Measurements from ENCODE around the gene GLIS1. TPM values are rescaled to one million over a fixed set of nuclear protein-coding genes. Genes with fewer than 3 reads are reported as not detected.

The GLIS1 gene
- total RNA-seq, 2 donors from 2014 or later, result 0.16 TPM; not detected in 1

DNA sequence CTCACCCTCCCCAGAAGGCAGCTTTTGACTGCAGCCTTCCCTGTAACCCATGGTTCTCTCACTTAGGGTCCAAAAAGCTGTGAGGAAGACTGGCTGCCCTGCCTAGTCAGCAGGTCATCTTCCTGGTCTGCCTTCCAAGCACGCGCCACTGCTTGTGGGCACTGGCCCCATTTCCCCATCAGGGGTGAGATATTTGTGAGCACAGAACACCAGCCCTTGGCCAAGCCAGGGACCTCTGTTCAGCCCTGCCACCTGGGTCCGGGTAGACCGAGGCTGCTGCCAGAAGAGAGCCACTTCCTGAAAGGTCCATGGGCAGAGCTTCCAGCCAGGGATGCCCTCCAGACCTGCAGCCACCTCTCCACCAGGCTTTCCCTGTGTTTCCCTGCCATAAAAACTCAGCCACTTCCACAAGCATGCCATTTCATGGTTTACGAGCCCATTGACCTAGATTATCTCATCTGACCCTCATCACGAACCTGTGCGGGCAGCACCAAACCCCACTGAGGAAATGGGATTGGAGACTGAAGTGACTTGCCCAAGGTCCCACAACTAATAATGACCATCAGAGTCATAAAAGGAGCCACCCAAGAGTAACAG lies 40.5 kb downstream of the GLIS1 start:
- TF ChIP-seq, protein P1, sequence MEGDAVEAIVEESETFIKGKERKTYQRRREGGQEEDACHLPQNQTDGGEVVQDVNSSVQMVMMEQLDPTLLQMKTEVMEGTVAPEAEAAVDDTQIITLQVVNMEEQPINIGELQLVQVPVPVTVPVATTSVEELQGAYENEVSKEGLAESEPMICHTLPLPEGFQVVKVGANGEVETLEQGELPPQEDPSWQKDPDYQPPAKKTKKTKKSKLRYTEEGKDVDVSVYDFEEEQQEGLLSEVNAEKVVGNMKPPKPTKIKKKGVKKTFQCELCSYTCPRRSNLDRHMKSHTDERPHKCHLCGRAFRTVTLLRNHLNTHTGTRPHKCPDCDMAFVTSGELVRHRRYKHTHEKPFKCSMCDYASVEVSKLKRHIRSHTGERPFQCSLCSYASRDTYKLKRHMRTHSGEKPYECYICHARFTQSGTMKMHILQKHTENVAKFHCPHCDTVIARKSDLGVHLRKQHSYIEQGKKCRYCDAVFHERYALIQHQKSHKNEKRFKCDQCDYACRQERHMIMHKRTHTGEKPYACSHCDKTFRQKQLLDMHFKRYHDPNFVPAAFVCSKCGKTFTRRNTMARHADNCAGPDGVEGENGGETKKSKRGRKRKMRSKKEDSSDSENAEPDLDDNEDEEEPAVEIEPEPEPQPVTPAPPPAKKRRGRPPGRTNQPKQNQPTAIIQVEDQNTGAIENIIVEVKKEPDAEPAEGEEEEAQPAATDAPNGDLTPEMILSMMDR (IDR thresholded peaks at IDR 0.05), result no peak
- no peak overlapping the region for H3K27ac ChIP-seq
- intact Hi-C loops (cut with DNase I), result no loop called here

GRCh38 chr1:53697721-53698383 lies 41.1 kb downstream of the GLIS1 start:
- H3K9me3 ChIP-seq, result no peaks in the 10 kb centered on the region
- TF ChIP-seq, protein P1 (IDR thresholded peaks at IDR 0.05), result no peak
- no peak overlapping the region for H3K4me3 ChIP-seq
- H3K36me3 ChIP-seq, result no peaks in the 10 kb centered on the region
- intact Hi-C loops (cut with DNase I), result no loop called here
- H3K27ac ChIP-seq, result no peak overlapping the region
- H3K4me1 ChIP-seq, result no peaks in the 10 kb centered on the region
- H3K27me3 ChIP-seq, result no peaks in the 10 kb centered on the region
- DNase-seq, result no peak
- H3K9ac ChIP-seq (ENCODE audit: low read depth in 2 of 2, low read length in 2 of 2), result no peak overlapping the region

More for the DNA sequence above, 40.5 kb downstream of the GLIS1 start:
- H3K27me3 ChIP-seq, result no peaks in the 10 kb centered on the region
- H3K4me1 ChIP-seq, result no peaks in the 10 kb centered on the region
- H3K9ac ChIP-seq (ENCODE audit: low read depth in 2 of 2, low read length in 2 of 2), result no peak overlapping the region
- no peak overlapping the region for H3K4me3 ChIP-seq
- no peaks in the 10 kb centered on the region for H3K9me3 ChIP-seq
- no peak for DNase-seq
- H3K36me3 ChIP-seq, result no peaks in the 10 kb centered on the region

DNA sequence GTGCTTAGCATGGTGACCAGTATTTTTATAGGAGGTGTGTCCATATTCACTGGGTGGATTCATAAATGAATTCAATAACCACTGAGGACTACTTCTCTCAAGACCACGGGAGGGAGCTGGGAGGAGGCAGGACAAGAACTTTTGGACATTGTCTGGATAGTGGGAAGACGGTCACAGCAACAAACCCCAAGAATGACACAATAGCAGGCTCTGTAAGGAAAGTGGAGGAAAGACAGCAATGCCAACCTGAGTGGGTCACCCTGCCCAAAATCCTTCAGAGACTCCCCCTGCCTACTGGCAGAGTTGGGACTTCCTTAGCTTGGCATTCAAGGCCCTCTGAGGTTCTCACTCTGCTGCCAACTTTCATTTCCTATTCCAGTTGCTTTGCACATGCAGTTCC lies 42.0 kb downstream of the GLIS1 start:
- TF ChIP-seq, protein P1 (IDR thresholded peaks at IDR 0.05), result no peak
- no peak overlapping the region for H3K4me3 ChIP-seq

DNA sequence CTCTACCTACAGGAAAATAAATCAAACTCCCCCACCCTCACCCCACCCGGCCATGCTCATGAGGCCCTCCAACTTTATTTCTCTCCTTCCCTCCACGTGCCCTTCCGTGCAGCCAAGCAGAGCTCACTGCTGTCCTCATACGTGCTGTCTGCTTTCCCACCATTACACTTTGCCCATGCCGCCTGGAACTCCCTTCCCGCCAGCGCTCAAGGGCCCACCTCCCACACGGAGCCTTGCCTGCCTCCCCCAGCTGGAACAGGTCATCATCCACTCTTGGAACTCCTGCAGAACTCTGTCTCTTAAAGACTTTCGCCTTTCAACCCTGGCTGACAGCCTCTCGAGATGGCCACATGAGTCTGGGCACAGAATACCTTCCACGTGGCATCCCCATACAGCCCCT lies 42.4 kb downstream of the GLIS1 start:
- DNase-seq, result no peak
- Histone ChIP-seq H3K27ac (no peak overlapping the region), H3K36me3 (no peaks in the 10 kb centered on the region), H3K4me1 (no peaks in the 10 kb centered on the region), H3K9ac (ENCODE audit: low read depth in 2 of 2, low read length in 2 of 2) (no peak overlapping the region), H3K27me3 (no peaks in the 10 kb centered on the region), H3K4me3 (no peak overlapping the region), H3K9me3 (no peaks in the 10 kb centered on the region)
- TF ChIP-seq, protein P1 (IDR thresholded peaks at IDR 0.05), result no peak
- intact Hi-C loops (cut with DNase I), result no loop called here

More for the DNA sequence above, 42.0 kb downstream of the GLIS1 start:
- H3K9me3 ChIP-seq, result no peaks in the 10 kb centered on the region
- H3K36me3 ChIP-seq, result no peaks in the 10 kb centered on the region
- H3K27ac ChIP-seq, result no peak overlapping the region
- H3K9ac ChIP-seq (ENCODE audit: low read depth in 2 of 2, low read length in 2 of 2), result no peak overlapping the region
- DNase-seq, result no peak
- H3K27me3 ChIP-seq, result no peaks in the 10 kb centered on the region
- intact Hi-C loops (cut with DNase I), result no loop called here
- H3K4me1 ChIP-seq, result no peaks in the 10 kb centered on the region

DNA sequence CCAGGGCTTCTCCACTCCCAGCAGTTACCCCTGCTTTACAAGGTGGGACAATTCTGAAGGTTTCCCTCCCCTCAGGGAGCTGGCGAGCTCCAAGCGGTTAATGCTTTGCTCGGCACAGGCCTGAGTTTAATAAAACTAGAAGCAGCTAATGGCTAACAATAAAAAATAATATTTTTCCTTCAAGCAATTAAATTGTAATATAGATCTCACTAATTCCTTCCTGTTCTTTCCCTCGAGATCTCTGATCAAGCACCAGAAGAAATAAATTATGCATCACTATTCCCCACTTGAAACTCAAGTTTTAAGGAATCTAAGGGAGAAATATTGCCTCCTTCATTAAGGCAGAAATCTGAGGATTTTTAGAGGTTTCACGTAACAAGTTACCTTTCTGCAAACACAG lies 42.9 kb downstream of the GLIS1 start:
- TF ChIP-seq, protein P1 (IDR thresholded peaks at IDR 0.05), result no peak
- no peak overlapping the region for H3K27ac ChIP-seq
- no peaks in the 10 kb centered on the region for H3K36me3 ChIP-seq
- no peaks in the 10 kb centered on the region for H3K27me3 ChIP-seq
- H3K9ac ChIP-seq (ENCODE audit: low read depth in 2 of 2, low read length in 2 of 2), result no peak overlapping the region
- H3K9me3 ChIP-seq, result no peaks in the 10 kb centered on the region
- intact Hi-C loops (cut with DNase I), result no loop called here
- H3K4me3 ChIP-seq, result no peak overlapping the region
- no peaks in the 10 kb centered on the region for H3K4me1 ChIP-seq
- DNase-seq, result no peak
